H1 (cell line): ENCODE data around the gene ZNF511.

Experiments
- CTCF ChIP-seq, 3 experiments: IDR thresholded peaks; 1 replicate in 2 of 3; 2 replicates in 1 of 3; pipeline versions ENCODE4 v1.5.1 to v1.6.1; 2011; ENCODE audit warnings: low read length in 3 of 3, mild to moderate bottlenecking in 3 of 3, inconsistent platforms in 2 of 3, low read depth in 1 of 3, moderate library complexity in 1 of 3; ENCODE audit not compliant: insufficient read depth in 1 of 3; ENCODE audit errors: control extremely low read depth in 1 of 3
- EGR1 ChIP-seq: IDR thresholded peaks from 2 replicates; pipeline ENCODE4 v1.6.1; 2011; ENCODE audit warnings: low read depth, low read length, borderline replicate concordance
- EZH2 ChIP-seq: fragments of 200-600 bp; sonication (generic); IDR thresholded peaks from 2 replicates; pipeline ENCODE4 v1.7.1; 2012; ENCODE audit warnings: low read depth, mild to moderate bottlenecking, moderate library complexity, low read length, inconsistent platforms; ENCODE audit not compliant: severe bottlenecking
- HDAC6 ChIP-seq: IDR thresholded peaks from one replicate; pipeline ENCODE4 v1.7.1; 2012; ENCODE audit warnings: low read depth, mild to moderate bottlenecking, inconsistent platforms, low read length, moderate library complexity
- MAX ChIP-seq: IDR thresholded peaks from 2 replicates; pipeline ENCODE4 v1.6.1; 2012; ENCODE audit warnings: inconsistent platforms
- POLR2A ChIP-seq, 2 experiments: IDR thresholded peaks; 1 replicate in 1 of 2; 2 replicates in 1 of 2; pipeline ENCODE4 v1.6.1; 2011; ENCODE audit warnings: low read depth in 2 of 2, low read length in 2 of 2, mild to moderate bottlenecking in 2 of 2; ENCODE audit errors: control extremely low read depth in 1 of 2
- POLR2AphosphoS5 ChIP-seq: IDR thresholded peaks from 2 replicates; pipeline ENCODE4 v1.6.1; 2011; ENCODE audit warnings: low read depth, low read length
- RAD21 ChIP-seq, 2 experiments: IDR thresholded peaks in 1 of 2; conservative IDR thresholded peaks in 1 of 2; 2 replicates each; pipeline ENCODE4 v1.6.1; 2011; ENCODE audit warnings: low read depth in 2 of 2, low read length in 2 of 2, improper control_type of control experiment in 1 of 2, inconsistent platforms in 1 of 2, mild to moderate bottlenecking in 1 of 2, moderate library complexity in 1 of 2
- RFX5 ChIP-seq: IDR thresholded peaks from 2 replicates; pipeline ENCODE4 v1.6.1; 2011; ENCODE audit warnings: low read depth, low read length, improper control_type of control experiment, borderline replicate concordance
- TAF1 ChIP-seq: IDR thresholded peaks from 2 replicates; pipeline ENCODE4 v1.6.1; 2011; ENCODE audit warnings: mild to moderate bottlenecking, low read depth, low read length
- TCF12 ChIP-seq: IDR thresholded peaks from 2 replicates; pipeline ENCODE4 v1.6.1; 2011; ENCODE audit warnings: low read depth, mild to moderate bottlenecking, low read length
- YY1 ChIP-seq: IDR thresholded peaks from 2 replicates; pipeline ENCODE4 v1.6.1; 2011; ENCODE audit warnings: low read depth, mild to moderate bottlenecking, low read length

GRCh38 chr10:133275684-133276092 lies 33.0 kb upstream of the ZNF511 start:
- TF ChIP-seq CTCF (IDR thresholded peaks at IDR 0.05; ENCODE audit: control extremely low read depth in 1 of 3, insufficient read depth in 1 of 3, low read depth in 1 of 3, low read length in 3 of 3) (peak in 2 of 3 experiments; percentile 30 to 33; a peak in 3 of 4 replicates), HDAC6 (no peak), POLR2A (IDR thresholded peaks at IDR 0.05; ENCODE audit: control extremely low read depth in 1 of 2, low read depth in 2 of 2, low read length in 2 of 2) (no peak), POLR2AphosphoS5 (no peak), RFX5 (no peak), EZH2 (no peak), YY1 (no peak), MAX (no peak), RAD21 (IDR thresholded peaks at IDR 0.05 in 1 of 2, conservative IDR thresholded peaks at IDR 0.05 in 1 of 2; ENCODE audit: low read depth in 2 of 2, low read length in 2 of 2) (0 out of 4 replicates have a peak, but pooled peaks of 1 of the 2 experiments have one; percentile 18), TAF1 (no peak), EGR1 (no peak), TCF12 (no peak)
